ENCODE results near the gene KIF25. TPM values are rescaled to one million over a fixed set of nuclear protein-coding genes. Genes with fewer than 3 reads are reported as not detected.

The KIF25 gene
- total RNA-seq, 1 donor from 2014 or later = not detected

- peak; percentile 20 for TF ChIP-seq CTCF (IDR thresholded peaks at IDR 0.05; ENCODE audit: unreplicated experiment)
- Mint-ChIP-seq H3K27me3 (ENCODE audit: unreplicated experiment) (no peaks in the 10 kb centered on the region), H3K36me3 (ENCODE audit: low read depth, unreplicated experiment) (no peaks in the 10 kb centered on the region), H3K4me3 (ENCODE audit: unreplicated experiment) (no peak overlapping the region), H3K4me1 (ENCODE audit: unreplicated experiment) (no peaks in the 10 kb centered on the region), H3K9me3 (ENCODE audit: unreplicated experiment) (no peaks in the 10 kb centered on the region), H3K27ac (ENCODE audit: unreplicated experiment) (no peak overlapping the region)
- peak; percentile 67 for DNase-seq (ENCODE audit: low spot score)
These were observed 63.1 kb downstream of the KIF25 start for GRCh38 chr6:168060521-168060931.

- Mint-ChIP-seq H3K36me3 (ENCODE audit: low read depth, unreplicated experiment) (no peaks in the 10 kb centered on the region), H3K4me3 (ENCODE audit: unreplicated experiment) (no peak overlapping the region), H3K27me3 (ENCODE audit: unreplicated experiment) (peaks cover 1% of the 10 kb centered on the region), H3K27ac (ENCODE audit: unreplicated experiment) (no peak overlapping the region), H3K4me1 (ENCODE audit: unreplicated experiment) (no peaks in the 10 kb centered on the region), H3K9me3 (ENCODE audit: unreplicated experiment) (no peaks in the 10 kb centered on the region)
- no peak for DNase-seq (ENCODE audit: low spot score)
- no peak for TF ChIP-seq CTCF (IDR thresholded peaks at IDR 0.05; ENCODE audit: unreplicated experiment)
These were observed 64.1 kb downstream of the KIF25 start for GRCh38 chr6:168061269-168062210.

DNA sequence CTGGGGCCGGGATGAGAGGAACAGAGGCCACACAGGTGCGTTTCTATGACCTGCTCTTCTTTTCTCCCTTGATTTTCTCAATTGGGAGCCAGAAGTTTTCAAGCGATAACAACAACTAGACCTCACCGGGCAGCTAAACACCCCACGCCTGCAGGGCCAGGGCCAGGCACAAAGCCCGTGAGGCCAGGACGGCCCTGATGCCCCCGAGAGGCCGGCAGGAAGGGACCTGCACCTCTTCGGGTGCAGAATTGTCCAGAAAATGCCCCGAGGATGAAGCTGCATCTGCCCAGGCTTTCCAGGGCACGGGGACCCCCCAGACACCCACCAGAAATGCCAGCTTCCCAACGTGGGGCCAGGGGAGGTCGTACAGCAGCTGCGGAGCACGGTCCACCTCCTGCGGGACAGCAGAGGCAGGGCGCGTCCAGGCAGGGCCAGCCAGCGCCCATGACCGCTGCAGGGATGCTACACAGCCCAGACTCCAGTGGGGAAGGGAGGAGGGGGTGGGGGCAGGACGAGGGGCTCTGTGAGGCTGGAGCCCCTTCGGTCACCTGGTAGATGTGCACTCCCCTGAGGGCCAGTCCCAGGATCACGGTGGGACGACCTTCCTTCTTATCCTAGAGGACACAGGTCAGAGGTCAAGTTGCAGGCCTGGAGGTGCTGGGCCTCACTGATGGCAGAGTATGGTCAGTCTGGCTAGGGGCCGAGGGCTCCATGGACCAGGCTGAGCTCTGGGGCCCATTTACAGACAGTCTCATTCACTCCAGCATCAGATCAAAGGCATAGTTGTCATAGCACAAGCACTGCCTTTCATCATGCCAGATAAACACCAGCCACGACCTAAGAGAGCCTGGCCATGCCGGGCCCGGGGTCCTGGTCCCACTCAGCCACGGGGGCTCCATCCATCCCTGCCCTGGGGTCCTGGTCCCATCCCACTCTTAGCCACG is 65.1 kb downstream of the KIF25 start:
- H3K27me3 Mint-ChIP-seq (ENCODE audit: unreplicated experiment) = peaks cover 1% of the 10 kb centered on the region
- H3K4me3 Mint-ChIP-seq (ENCODE audit: unreplicated experiment) = no peak overlapping the region
- H3K27ac Mint-ChIP-seq (ENCODE audit: unreplicated experiment) = no peak overlapping the region
- no peak for TF ChIP-seq CTCF (IDR thresholded peaks at IDR 0.05; ENCODE audit: unreplicated experiment)
- no peaks in the 10 kb centered on the region for H3K9me3 Mint-ChIP-seq (ENCODE audit: unreplicated experiment)
- no peaks in the 10 kb centered on the region for H3K4me1 Mint-ChIP-seq (ENCODE audit: unreplicated experiment)
- DNase-seq (ENCODE audit: low spot score) = no peak
- no peaks in the 10 kb centered on the region for H3K36me3 Mint-ChIP-seq (ENCODE audit: low read depth, unreplicated experiment)

DNA sequence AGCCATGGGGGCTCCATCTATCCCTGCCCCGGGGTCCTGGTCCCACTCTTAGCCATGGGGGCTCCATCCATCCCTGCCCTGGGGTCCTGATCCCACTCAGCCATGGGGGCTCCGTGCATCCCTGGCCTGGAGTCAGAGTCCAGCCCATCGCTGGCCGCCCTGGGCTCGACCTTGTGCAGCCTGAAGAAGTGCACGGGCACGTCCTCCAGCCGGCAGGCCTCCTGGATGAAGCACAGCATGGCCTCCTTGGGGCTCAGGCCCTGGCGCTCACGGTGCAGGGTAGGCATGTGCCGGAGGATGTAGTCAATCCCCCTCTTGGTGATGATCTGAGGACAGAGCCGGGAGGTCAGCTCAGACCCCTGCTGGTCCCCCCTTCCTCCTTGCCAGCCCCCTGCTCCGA is 66.0 kb downstream of the KIF25 start:
- Mint-ChIP-seq H3K9me3 (ENCODE audit: unreplicated experiment) (no peaks in the 10 kb centered on the region), H3K4me3 (ENCODE audit: unreplicated experiment) (no peak overlapping the region), H3K36me3 (ENCODE audit: low read depth, unreplicated experiment) (no peaks in the 10 kb centered on the region), H3K27ac (ENCODE audit: unreplicated experiment) (no peak overlapping the region), H3K4me1 (ENCODE audit: unreplicated experiment) (no peaks in the 10 kb centered on the region), H3K27me3 (ENCODE audit: unreplicated experiment) (peaks cover 1% of the 10 kb centered on the region)
- TF ChIP-seq CTCF (IDR thresholded peaks at IDR 0.05; ENCODE audit: unreplicated experiment) = no peak
- no peak for DNase-seq (ENCODE audit: low spot score)

Data from endothelial cell (in vitro differentiated cells).